Neuronal stem cell (in vitro differentiated cells): Measurements from ENCODE around the gene EFNB2.

Source experiments
- DNase-seq: peaks from one replicate; pipeline ENCODE4 v3.0.0-alpha.2; 2013; ENCODE audit warnings: low spot score
- H2AFZ ChIP-seq: one replicate; pipeline ENCODE4 v1.6.1; 2013; ENCODE audit warnings: mild to moderate bottlenecking, low read length, inconsistent platforms
- H2AK5ac ChIP-seq: 2 replicates; pipeline ENCODE4 v1.6.1; 2013; ENCODE audit warnings: low read depth, mild to moderate bottlenecking, inconsistent platforms, low read length, moderate library complexity, mixed read lengths
- H2BK120ac ChIP-seq: 2 replicates; pipeline ENCODE4 v1.6.1; 2013; ENCODE audit warnings: low read depth, mild to moderate bottlenecking, inconsistent platforms, low read length, moderate library complexity, mixed read lengths
- H2BK12ac ChIP-seq: one replicate; pipeline ENCODE4 v1.6.1; 2013; ENCODE audit warnings: low read length, inconsistent platforms
- H2BK15ac ChIP-seq: 2 replicates; pipeline ENCODE4 v1.6.1; 2013; ENCODE audit warnings: mild to moderate bottlenecking, low read length, inconsistent platforms, mixed read lengths
- H2BK5ac ChIP-seq: one replicate; pipeline ENCODE4 v1.6.1; 2013; ENCODE audit warnings: inconsistent platforms, mild to moderate bottlenecking, low read length, moderate library complexity
- H3K14ac ChIP-seq: one replicate; pipeline ENCODE4 v1.6.1; 2013; ENCODE audit warnings: low read length, inconsistent platforms
- H3K18ac ChIP-seq: 2 replicates; pipeline ENCODE4 v1.6.1; 2013; ENCODE audit warnings: low read length, inconsistent platforms
- H3K23ac ChIP-seq: 2 replicates; pipeline ENCODE4 v1.6.1; 2013; ENCODE audit warnings: low read depth, mild to moderate bottlenecking, mixed read lengths, low read length, inconsistent platforms; ENCODE audit not compliant: poor library complexity
- H3K27ac ChIP-seq: replicated peaks from 3 replicates; pipeline ENCODE4 v1.5.1; 2013; ENCODE audit warnings: low read length, inconsistent platforms
- H3K27me3 ChIP-seq, 3 experiments: 2 replicates each; pipeline ENCODE4 v1.6.1; 2013; ENCODE audit warnings: low read length in 3 of 3, mild to moderate bottlenecking in 2 of 3, inconsistent platforms in 1 of 3, low read depth in 1 of 3, mixed read lengths in 1 of 3, moderate library complexity in 1 of 3; ENCODE audit not compliant: control insufficient read depth in 3 of 3, insufficient read depth in 3 of 3
- H3K36me3 ChIP-seq, 2 donors: replicated peaks in 1 of 2; 2 replicates each; pipeline ENCODE4 v1.6.1; 2013; ENCODE audit warnings: low read length in 2 of 2; ENCODE audit not compliant: control insufficient read depth in 2 of 2, insufficient read depth in 2 of 2
- H3K4ac ChIP-seq: 2 replicates; pipeline ENCODE4 v1.6.1; 2013; ENCODE audit warnings: inconsistent platforms, mild to moderate bottlenecking, low read length, moderate library complexity
- H3K4me1 ChIP-seq, 2 donors: 1 replicate in 1 of 2; 2 replicates in 1 of 2; pipeline ENCODE4 v1.6.1; 2013; ENCODE audit warnings: low read length in 2 of 2, low read depth in 1 of 2; ENCODE audit not compliant: control insufficient read depth in 2 of 2, insufficient read depth in 1 of 2
- H3K4me2 ChIP-seq: one replicate; pipeline ENCODE4 v1.6.1; 2013; ENCODE audit warnings: mild to moderate bottlenecking, low read length, inconsistent platforms; ENCODE audit not compliant: insufficient read depth, poor library complexity, severe bottlenecking
- H3K4me3 ChIP-seq, 2 donors: 2 replicates each; pipeline ENCODE4 v1.5.1; 2013; ENCODE audit warnings: low read length in 2 of 2, mild to moderate bottlenecking in 2 of 2, inconsistent platforms in 1 of 2, moderate library complexity in 1 of 2
- H3K79me1 ChIP-seq: one replicate; pipeline ENCODE4 v1.6.1; 2013; ENCODE audit warnings: low read depth, mild to moderate bottlenecking, inconsistent platforms, low read length, moderate library complexity
- H3K9ac ChIP-seq: one replicate; pipeline ENCODE4 v1.6.1; 2013; ENCODE audit warnings: mild to moderate bottlenecking, low read depth, low read length, inconsistent platforms; ENCODE audit not compliant: poor library complexity
- H3K9me3 ChIP-seq, 2 donors: replicated peaks in 1 of 2; 2 replicates each; pipeline versions ENCODE3 to v1.6.1; 2013; ENCODE audit warnings: low read length in 2 of 2, mild to moderate bottlenecking in 2 of 2, inconsistent platforms in 1 of 2, low read depth in 1 of 2, mixed read lengths in 1 of 2, moderate library complexity in 1 of 2; ENCODE audit not compliant: control insufficient read depth in 2 of 2, insufficient read depth in 1 of 2
- H4K8ac ChIP-seq: one replicate; pipeline ENCODE4 v1.6.1; 2013; ENCODE audit warnings: low read depth, mild to moderate bottlenecking, inconsistent platforms, low read length, moderate library complexity
- H4K91ac ChIP-seq: one replicate; pipeline ENCODE4 v1.6.1; 2013; ENCODE audit warnings: low read length, low read depth, mild to moderate bottlenecking, inconsistent platforms; ENCODE audit not compliant: poor library complexity
- WGBS, 2 donors: extraction: QIAGEN DNeasy Blood & Tissue Kit; methylation state at CpG; one replicate each; pipeline ENCODE4 v1.1.7; 2013; ENCODE audit warnings: missing lambda C conversion rate in 2 of 2, mixed read lengths in 1 of 2; ENCODE audit not compliant: insufficient read length in 2 of 2, insufficient replicate concordance in 1 of 2; ENCODE audit errors: extremely low coverage in 2 of 2; 5-methylcytosine and 5-hydroxymethylcytosine counted together

Gene EFNB2

DNA sequence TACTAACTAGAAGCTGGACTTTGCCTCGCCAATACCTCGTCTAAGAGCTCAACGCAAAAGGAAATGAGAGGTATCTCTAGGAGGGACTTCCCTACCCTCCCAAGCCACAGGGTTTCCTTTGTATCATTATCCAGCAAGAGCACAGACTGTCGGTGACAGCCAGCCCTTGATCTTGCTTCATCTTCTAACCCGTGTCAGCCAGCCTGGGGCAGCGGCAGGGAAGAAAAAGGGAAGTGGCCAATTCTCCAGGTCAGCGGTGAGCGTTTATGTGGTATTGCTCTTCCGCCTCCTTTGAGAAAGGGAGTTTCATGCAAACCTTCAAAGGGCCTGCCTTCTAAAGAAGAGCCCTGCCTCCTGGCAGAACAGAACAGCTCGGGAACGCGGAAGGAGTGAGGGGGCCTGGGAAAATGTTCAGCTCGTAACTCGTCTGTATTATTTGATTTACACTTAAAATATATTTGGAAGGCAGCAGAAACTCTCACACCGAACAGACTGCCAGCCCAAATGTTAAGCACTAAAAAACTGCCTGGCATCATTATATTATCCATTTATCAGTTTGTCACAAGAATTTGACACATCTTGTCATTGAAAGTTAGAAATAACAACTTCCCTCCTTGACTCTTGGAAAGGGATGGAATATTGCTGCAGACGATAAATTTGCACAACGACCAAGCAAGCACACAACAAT, 41.8 kb downstream of the EFNB2 start:
- peaks cover 2% of the 10 kb centered on the region for H3K79me1 ChIP-seq
- H3K4me3 ChIP-seq, result no peak overlapping the region
- H2BK5ac ChIP-seq, result no peak overlapping the region
- H4K8ac ChIP-seq, result no peak overlapping the region
- H2BK120ac ChIP-seq, result no peak overlapping the region
- no peaks in the 10 kb centered on the region for H3K27me3 ChIP-seq
- no peak overlapping the region for H3K14ac ChIP-seq
- no peak overlapping the region for H2BK12ac ChIP-seq
- no peak overlapping the region for H3K27ac ChIP-seq
- no peak overlapping the region for H2AK5ac ChIP-seq
- H4K91ac ChIP-seq, result no peak overlapping the region
- no peak overlapping the region for H3K4ac ChIP-seq
- no peak overlapping the region for H2AFZ ChIP-seq
- no peak overlapping the region for H3K4me2 ChIP-seq
- no peak overlapping the region for H3K9ac ChIP-seq
- peaks cover 31 to 96% of the 10 kb centered on the region in 2 donors for H3K36me3 ChIP-seq
- H3K9me3 ChIP-seq, result peaks cover 0 to 4% of the 10 kb centered on the region in 2 donors
- no peak overlapping the region for H2BK15ac ChIP-seq
- no CpG with 5 or more reads among the region's 17 CpGs for WGBS, 2 donors
- peaks cover 10 to 18% of the 10 kb centered on the region in 2 donors for H3K4me1 ChIP-seq
- H3K23ac ChIP-seq, result no peak overlapping the region
- DNase-seq, result no peak
- H3K18ac ChIP-seq, result no peak overlapping the region

DNA sequence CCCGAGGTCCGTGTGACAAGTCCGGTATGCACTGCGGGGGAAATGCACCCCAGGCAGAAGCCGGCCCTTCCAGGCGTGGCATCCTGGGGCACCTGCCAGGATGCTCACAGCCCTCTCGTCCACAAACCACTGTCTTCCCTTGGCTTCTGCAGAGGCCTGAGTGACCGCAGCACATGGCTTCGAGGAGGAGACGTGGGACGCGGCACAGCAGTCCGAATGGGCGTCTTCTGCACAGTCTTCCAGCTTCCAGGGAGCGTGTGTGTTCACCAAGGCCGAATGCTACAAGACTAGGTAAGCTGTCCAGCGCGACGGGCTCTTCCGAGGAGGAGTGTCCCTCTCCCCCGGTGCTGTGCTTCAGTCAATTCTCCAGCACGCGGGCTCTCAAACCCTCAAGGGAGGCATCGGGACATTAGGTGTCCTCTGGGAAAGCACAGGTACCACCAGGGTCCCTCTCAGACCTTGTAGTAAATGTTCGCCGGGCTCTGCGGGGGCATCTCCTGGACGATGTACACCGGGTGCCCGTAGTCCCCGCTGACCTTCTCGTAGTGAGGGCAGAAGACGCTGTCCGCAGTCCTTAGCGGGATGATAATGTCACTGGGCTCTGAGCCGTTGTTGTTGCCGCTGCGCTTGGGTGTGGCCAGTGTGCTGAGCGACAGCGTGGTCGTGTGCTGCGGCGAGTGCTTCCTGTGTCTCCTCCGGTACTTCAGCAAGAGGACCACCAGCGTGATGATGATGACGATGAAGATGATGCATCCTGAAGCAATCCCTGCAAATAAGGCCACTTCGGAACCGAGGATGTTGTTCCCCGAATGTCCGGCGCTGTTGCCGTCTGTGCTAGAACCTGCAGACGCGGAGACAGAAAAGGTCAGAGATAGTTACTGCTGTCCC, 42.6 kb downstream of the EFNB2 start:
- DNase-seq, result no peak
- Histone ChIP-seq H3K27me3 (no peaks in the 10 kb centered on the region), H3K36me3 (peaks cover 31 to 88% of the 10 kb centered on the region in 2 donors), H3K23ac (no peak overlapping the region), H4K91ac (no peak overlapping the region), H3K4me3 (no peak overlapping the region), H3K14ac (no peak overlapping the region), H4K8ac (no peak overlapping the region), H2AK5ac (no peak overlapping the region), H3K4me1 (peaks cover 12 to 14% of the 10 kb centered on the region in 2 donors), H3K9me3 (peaks cover 0 to 4% of the 10 kb centered on the region in 2 donors), H2BK120ac (no peak overlapping the region), H2BK5ac (no peak overlapping the region), H3K9ac (no peak overlapping the region), H3K18ac (peak overlapping the region; percentile 9), H2BK15ac (no peak overlapping the region), H2BK12ac (no peak overlapping the region), H2AFZ (no peak overlapping the region), H3K4ac (no peak overlapping the region), H3K79me1 (peaks cover 2% of the 10 kb centered on the region), H3K27ac (no peak overlapping the region), H3K4me2 (no peak overlapping the region)
- no CpG with 5 or more reads among the region's 54 CpGs for WGBS, 2 donors

DNA sequence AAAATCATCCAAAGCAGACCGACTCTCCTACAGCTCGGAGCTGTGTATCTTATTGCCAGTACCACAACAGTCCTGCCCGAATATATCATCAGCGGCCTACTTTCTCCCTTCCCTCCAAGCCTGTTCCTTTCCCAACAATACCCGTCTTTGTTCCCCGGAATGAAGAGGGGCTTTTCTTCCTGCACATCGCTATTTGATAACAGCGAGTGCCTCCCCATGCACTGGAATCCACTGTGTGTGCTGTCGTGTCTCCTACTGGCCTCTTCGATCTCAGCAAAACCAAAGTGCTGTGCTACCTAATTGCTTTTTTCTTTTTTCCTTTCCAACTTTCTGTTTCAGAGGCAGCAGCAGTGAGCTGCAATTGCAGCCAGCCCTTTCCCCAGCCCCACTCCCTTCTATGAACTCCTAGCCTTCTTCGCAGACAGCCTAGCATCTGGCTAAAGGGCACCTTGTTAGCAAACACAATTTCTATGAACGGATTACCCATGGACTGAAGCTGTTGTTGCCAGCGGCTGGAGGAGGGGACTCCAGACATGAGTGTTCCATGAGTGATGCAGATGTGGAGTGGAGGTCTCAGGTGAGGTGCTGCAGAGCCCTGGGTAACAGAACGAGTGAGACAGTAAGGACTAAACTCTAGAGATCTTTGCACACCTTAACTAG, 43.4 kb downstream of the EFNB2 start:
- H3K18ac ChIP-seq, result no peak overlapping the region
- WGBS, 2 donors, result no CpG with 5 or more reads among the region's 14 CpGs
- H3K14ac ChIP-seq, result no peak overlapping the region
- peak overlapping the region; percentile 20 for H3K27ac ChIP-seq
- H3K4me2 ChIP-seq, result no peak overlapping the region
- no peak overlapping the region for H3K23ac ChIP-seq
- H3K4me1 ChIP-seq, result peaks cover 11 to 15% of the 10 kb centered on the region in 2 donors
- no peak overlapping the region for H2BK5ac ChIP-seq
- no peak overlapping the region for H2BK15ac ChIP-seq
- peaks cover 0 to 4% of the 10 kb centered on the region in 2 donors for H3K9me3 ChIP-seq
- H3K4ac ChIP-seq, result no peak overlapping the region
- H2BK120ac ChIP-seq, result no peak overlapping the region
- H3K27me3 ChIP-seq, result no peaks in the 10 kb centered on the region
- no peak overlapping the region for H3K4me3 ChIP-seq
- peaks cover 31 to 80% of the 10 kb centered on the region in 2 donors for H3K36me3 ChIP-seq
- no peak overlapping the region for H2AFZ ChIP-seq
- no peak overlapping the region for H2AK5ac ChIP-seq
- H4K8ac ChIP-seq, result no peak overlapping the region
- no peak for DNase-seq
- H4K91ac ChIP-seq, result no peak overlapping the region
- H3K9ac ChIP-seq, result no peak overlapping the region
- no peak overlapping the region for H2BK12ac ChIP-seq
- peaks cover 2% of the 10 kb centered on the region for H3K79me1 ChIP-seq

DNA sequence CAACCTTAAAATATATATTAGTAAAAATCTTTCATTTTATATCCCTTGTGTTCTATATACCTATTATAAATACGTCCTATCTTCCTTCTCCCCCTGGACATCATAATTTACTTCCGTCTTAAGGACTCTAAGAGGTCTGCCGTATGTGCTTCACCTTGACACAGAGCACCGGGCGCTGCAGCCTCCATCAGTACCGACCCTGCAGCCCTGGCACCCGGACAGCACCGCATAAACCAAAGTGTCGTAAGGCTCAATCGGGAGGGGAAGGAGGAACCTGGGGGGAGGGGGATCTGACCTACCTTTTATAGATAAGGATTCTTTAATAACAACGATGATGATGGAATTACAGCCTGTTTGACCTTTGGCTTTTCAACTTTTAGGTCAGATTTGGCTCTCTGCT, 44.0 kb downstream of the EFNB2 start:
- H3K14ac ChIP-seq, result no peak overlapping the region
- no peak overlapping the region for H2BK12ac ChIP-seq
- no peak overlapping the region for H3K9ac ChIP-seq
- H3K4me3 ChIP-seq, result no peak overlapping the region
- peaks cover 8 to 15% of the 10 kb centered on the region in 2 donors for H3K4me1 ChIP-seq
- no peak overlapping the region for H4K91ac ChIP-seq
- WGBS, 2 donors, result no CpG with 5 or more reads among the region's 11 CpGs
- H2AFZ ChIP-seq, result no peak overlapping the region
- no peak overlapping the region for H2AK5ac ChIP-seq
- no peak overlapping the region for H2BK120ac ChIP-seq
- H2BK5ac ChIP-seq, result no peak overlapping the region
- peaks cover 1% of the 10 kb centered on the region for H3K79me1 ChIP-seq
- H3K27me3 ChIP-seq, result no peaks in the 10 kb centered on the region
- DNase-seq, result no peak
- H4K8ac ChIP-seq, result no peak overlapping the region
- no peak overlapping the region for H3K27ac ChIP-seq
- no peak overlapping the region for H2BK15ac ChIP-seq
- H3K23ac ChIP-seq, result no peak overlapping the region
- H3K9me3 ChIP-seq, result peaks cover 0 to 4% of the 10 kb centered on the region in 2 donors
- H3K4ac ChIP-seq, result no peak overlapping the region
- H3K18ac ChIP-seq, result no peak overlapping the region
- H3K4me2 ChIP-seq, result no peak overlapping the region
- peaks cover 31 to 74% of the 10 kb centered on the region in 2 donors for H3K36me3 ChIP-seq
